ENCODE measurements around the gene CORO2A.

The CORO2A gene

DNA sequence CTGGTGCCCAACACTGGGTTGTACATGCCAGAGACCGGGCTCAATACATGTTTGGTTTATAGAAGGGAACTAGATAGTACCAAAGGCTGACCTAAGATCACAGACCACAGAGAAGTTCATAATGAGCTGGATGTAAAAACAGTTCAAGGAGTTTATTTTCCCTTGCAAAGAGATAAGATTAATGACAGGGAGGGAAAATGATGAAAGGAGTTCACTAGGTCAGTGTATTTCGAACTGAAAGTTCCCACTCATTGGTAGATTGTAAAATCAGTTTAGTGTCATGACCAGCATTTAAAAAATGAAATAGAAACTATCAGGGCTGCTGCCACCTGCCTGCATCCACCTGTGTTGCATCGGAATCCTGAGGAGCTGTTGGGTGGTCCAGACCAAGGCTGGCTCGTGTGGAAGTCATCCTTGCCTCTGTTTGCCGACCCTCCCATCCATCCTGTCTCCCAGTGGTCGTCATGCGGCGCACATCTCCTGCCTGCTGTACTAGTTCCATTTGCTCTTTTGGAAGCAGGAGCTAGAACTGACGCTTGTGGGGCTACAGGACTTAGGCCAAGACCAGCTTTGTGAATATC lies 41.9 kb upstream of the CORO2A start:
- no peak for DNase-seq (ENCODE audit: low read depth)
- TF ChIP-seq CTCF (IDR thresholded peaks at IDR 0.05; ENCODE audit: insufficient read depth, low read depth, low read length, missing control alignments): peak; percentile 26
- no peak overlapping the region for H3K4me3 ChIP-seq (ENCODE audit: low read length)

GRCh38 chr9:98232926-98233325 lies 40.5 kb upstream of the CORO2A start:
- no peak overlapping the region for H3K4me3 ChIP-seq (ENCODE audit: low read length)
- DNase-seq (ENCODE audit: low read depth): no peak
- no peak for TF ChIP-seq CTCF (IDR thresholded peaks at IDR 0.05; ENCODE audit: insufficient read depth, low read depth, low read length, missing control alignments)

DNA sequence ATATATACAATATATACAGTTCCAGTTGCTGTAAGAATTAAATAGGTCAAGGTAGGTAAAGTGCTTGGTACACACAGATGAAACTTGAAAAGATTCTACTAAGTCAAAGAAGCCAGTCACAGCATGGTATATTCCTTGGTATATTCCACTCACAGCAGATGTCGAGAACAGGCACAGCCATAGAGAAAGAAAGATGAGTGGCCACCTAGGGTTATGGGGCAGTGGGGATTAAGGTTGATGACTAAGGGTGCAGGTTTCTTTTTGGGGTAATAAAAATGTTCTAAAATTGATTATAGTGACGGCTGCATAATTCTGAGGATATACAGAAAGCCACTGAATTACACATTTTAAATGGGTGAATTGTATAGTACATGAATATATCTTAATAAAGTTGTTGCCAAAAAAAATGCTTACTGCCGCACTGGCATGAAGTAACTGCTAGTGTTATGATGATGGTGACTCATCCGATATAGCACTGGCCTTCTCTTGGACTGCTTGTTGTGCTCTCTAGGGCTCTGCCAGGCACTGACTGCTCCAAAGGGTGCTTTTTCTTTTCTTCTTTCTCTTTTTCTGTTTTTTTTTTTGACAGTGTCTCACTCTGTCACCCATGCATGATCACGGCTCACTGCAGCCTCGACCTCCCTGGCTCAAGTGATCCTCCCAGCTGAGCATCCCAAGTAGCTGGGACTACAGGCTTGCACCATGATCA lies 39.5 kb upstream of the CORO2A start:
- DNase-seq (ENCODE audit: low read depth): peak; percentile 79
- no peak for TF ChIP-seq CTCF (IDR thresholded peaks at IDR 0.05; ENCODE audit: insufficient read depth, low read depth, low read length, missing control alignments)

DNA sequence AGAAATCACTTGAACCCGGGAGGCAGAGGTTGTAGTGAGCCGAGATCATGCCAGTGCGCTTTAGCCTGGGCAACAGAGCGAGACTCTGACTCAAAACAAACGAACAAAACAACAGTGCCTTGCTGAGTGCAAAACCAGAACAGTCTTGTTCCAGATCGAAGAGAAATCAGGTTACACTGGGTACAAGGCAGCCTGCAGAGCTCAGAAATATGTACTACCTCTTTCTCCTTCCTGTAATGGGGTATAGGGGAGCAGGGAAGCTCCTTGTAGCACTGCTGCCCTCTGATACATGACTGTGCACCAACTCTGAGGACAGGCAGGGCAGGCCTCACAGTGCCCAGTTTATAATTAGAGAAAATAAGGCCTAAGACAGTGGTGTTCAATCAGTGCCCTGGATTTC lies 38.4 kb upstream of the CORO2A start:
- no peak for TF ChIP-seq CTCF (IDR thresholded peaks at IDR 0.05; ENCODE audit: insufficient read depth, low read depth, low read length, missing control alignments)
- H3K4me3 ChIP-seq (ENCODE audit: low read length): no peak overlapping the region
- DNase-seq (ENCODE audit: low read depth): no peak

More for the DNA sequence above, 39.5 kb upstream of the CORO2A start:
- no peak overlapping the region for H3K4me3 ChIP-seq (ENCODE audit: low read length)

GRCh38 chr9:98230304-98230703 lies 37.9 kb upstream of the CORO2A start:
- no peak overlapping the region for H3K4me3 ChIP-seq (ENCODE audit: low read length)
- no peak for TF ChIP-seq CTCF (IDR thresholded peaks at IDR 0.05; ENCODE audit: insufficient read depth, low read depth, low read length, missing control alignments)
- DNase-seq (ENCODE audit: low read depth): no peak

- no peak overlapping the region for H3K4me3 ChIP-seq (ENCODE audit: low read length)
- TF ChIP-seq CTCF (IDR thresholded peaks at IDR 0.05; ENCODE audit: insufficient read depth, low read depth, low read length, missing control alignments): no peak
- no peak for DNase-seq (ENCODE audit: low read depth)
Observed at GRCh38 chr9:98229620-98230019, 37.2 kb upstream of the CORO2A start.

DNA sequence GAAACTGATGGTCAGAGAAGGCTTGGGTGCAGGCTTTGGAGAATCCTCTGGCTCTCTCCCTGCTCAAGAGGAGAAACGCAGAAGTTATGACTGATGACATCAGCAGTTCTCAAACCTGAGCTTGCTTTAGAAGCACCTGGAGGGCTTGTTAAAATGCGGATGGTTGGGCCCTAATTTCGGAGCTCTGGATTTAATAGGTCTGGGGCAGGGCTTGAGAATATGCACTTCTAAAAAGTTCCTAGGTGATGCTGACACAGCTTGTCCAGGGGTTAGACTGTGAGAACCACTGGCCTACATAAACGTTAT lies 36.6 kb upstream of the CORO2A start:
- no peak for DNase-seq (ENCODE audit: low read depth)
- no peak for TF ChIP-seq CTCF (IDR thresholded peaks at IDR 0.05; ENCODE audit: insufficient read depth, low read depth, low read length, missing control alignments)
- no peak overlapping the region for H3K4me3 ChIP-seq (ENCODE audit: low read length)
